Prostate gland (tissue), 2 donors: Measurements from ENCODE around the gene TOGARAM2. TPM values are rescaled to one million over a fixed set of nuclear protein-coding genes. Genes with fewer than 3 reads are reported as not detected.

Experiments used
- DNase-seq: peaks from one replicate; pipeline ENCODE4 v3.0.0-alpha.2; 2019; ENCODE audit warnings: low spot score
- H3K27ac ChIP-seq, 2 donors: fragments of 200-600 bp; sonication (generic); 2 replicates each; pipeline ENCODE4 v1.5.1; 2017 to 2019
- H3K27me3 ChIP-seq: fragments of 200-600 bp; sonication (generic); replicated peaks from 2 replicates; pipeline ENCODE4 v1.5.1; 2019; ENCODE audit not compliant: insufficient read depth
- H3K36me3 ChIP-seq, 2 donors: fragments of 200-600 bp; sonication (generic); 1 replicate in 1 of 2; 2 replicates in 1 of 2; pipeline versions ENCODE4 v1.5.1 to v1.8.1; 2017 to 2019
- H3K4me1 ChIP-seq: fragments of 200-600 bp; sonication (generic); replicated peaks from 2 replicates; pipeline ENCODE4 v1.5.1; 2019
- H3K4me3 ChIP-seq, 2 donors: fragments of 200-600 bp; sonication (generic); 2 replicates each; pipeline ENCODE4 v1.5.1; 2017 to 2019
- H3K9me3 ChIP-seq: fragments of 200-600 bp; sonication (generic); 2 replicates; pipeline ENCODE4 v1.5.1; 2017
- POLR2A ChIP-seq: fragments of 450-650 bp; IDR thresholded peaks from one replicate; pipeline ENCODE4 v1.6.1; 2016; ENCODE audit warnings: antibody characterized with exemption, mild to moderate bottlenecking
- POLR2AphosphoS5 ChIP-seq: sonication (generic); formaldehyde crosslinking; IDR thresholded peaks from one replicate; pipeline ENCODE4 v1.6.1; 2017; ENCODE audit warnings: antibody characterized with exemption
- WGBS: methylation state at CpG from one replicate; pipeline ENCODE4 v1.1.5; 2018; 5-methylcytosine and 5-hydroxymethylcytosine counted together
- intact Hi-C: fragments of 100-400 bp; cut with DNase I; formaldehyde crosslinking; loops from one replicate; pipeline ENCODE4 v1.14.2; 2022
- total RNA-seq, 2 donors: library from RNA; depleted of rRNA; stranded (reverse); fragments of >200 nt; gene quantifications; one replicate each; pipeline ENCODE4 v1.1.0, GENCODE V29; 2016
- TF ChIP-seq, protein P1 (sequence below), 4 experiments: fragments of 200-600 bp in 2 of 4; fragments of 450-650 bp in 2 of 4; sonication (generic) in 2 of 4; IDR thresholded peaks; 1 replicate in 3 of 4; 2 replicates in 1 of 4; pipeline ENCODE4 v1.5.1; 2016 to 2019; ENCODE audit warnings: antibody characterized with exemption in 4 of 4, mild to moderate bottlenecking in 2 of 4, moderate library complexity in 2 of 4

Gene TOGARAM2
- total RNA-seq, 2 donors from 2014 or later: 0.36 to 0.62 TPM

DNA sequence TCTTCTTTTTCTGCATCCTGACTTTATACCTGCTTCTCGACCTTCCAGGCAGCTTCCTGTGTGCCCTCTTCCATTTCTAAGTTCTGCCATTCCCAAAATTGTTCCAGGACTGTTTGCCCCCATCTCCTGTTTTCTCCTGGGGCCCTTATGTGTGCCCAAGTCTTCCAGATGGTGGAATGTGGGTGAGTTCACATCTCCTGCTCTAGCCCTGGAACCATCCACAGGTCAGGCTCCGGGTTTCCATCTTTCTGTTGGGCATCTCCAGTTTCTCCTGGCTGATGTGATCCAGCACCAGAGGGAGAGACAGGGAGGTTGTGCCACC, 25.8 kb downstream of the TOGARAM2 start:
- no peak for DNase-seq
- H3K36me3 ChIP-seq: no peaks in the 10 kb centered on the region
- no peaks in the 10 kb centered on the region for H3K27me3 ChIP-seq
- no peaks in the 10 kb centered on the region for H3K9me3 ChIP-seq
- 88% methylated on average over 2 of the region's 2 CpGs for WGBS
- intact Hi-C loops: no loop called here
- H3K27ac ChIP-seq: no peak overlapping the region
- no peaks in the 10 kb centered on the region for H3K4me1 ChIP-seq
- no peak overlapping the region for H3K4me3 ChIP-seq
- no peak for TF ChIP-seq POLR2AphosphoS5

DNA sequence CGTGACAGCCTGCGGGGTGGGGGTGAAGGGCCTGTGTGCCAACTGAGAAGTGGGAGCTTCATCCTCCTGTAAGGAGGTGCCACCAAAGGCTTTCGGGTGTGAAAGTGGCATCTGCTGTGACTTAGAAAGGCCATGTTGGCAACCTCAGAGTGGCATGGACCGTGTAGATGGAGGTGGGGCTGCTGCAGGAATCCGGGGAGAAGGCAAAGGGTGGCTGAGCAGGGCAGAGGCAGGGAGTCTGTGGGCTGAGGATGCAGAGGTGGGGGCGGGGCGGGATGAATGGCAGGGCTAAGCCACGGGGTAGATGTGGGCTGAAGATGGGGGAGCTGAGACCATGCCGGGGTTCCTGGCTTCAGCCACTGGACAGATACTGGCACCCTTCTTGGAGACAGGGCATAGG, 28.2 kb downstream of the TOGARAM2 start:
- intact Hi-C loops: no loop called here
- no peak overlapping the region for H3K27ac ChIP-seq
- no peak overlapping the region for H3K4me3 ChIP-seq
- TF ChIP-seq POLR2AphosphoS5 (no peak), POLR2A (no peak)
- TF ChIP-seq, protein P1, sequence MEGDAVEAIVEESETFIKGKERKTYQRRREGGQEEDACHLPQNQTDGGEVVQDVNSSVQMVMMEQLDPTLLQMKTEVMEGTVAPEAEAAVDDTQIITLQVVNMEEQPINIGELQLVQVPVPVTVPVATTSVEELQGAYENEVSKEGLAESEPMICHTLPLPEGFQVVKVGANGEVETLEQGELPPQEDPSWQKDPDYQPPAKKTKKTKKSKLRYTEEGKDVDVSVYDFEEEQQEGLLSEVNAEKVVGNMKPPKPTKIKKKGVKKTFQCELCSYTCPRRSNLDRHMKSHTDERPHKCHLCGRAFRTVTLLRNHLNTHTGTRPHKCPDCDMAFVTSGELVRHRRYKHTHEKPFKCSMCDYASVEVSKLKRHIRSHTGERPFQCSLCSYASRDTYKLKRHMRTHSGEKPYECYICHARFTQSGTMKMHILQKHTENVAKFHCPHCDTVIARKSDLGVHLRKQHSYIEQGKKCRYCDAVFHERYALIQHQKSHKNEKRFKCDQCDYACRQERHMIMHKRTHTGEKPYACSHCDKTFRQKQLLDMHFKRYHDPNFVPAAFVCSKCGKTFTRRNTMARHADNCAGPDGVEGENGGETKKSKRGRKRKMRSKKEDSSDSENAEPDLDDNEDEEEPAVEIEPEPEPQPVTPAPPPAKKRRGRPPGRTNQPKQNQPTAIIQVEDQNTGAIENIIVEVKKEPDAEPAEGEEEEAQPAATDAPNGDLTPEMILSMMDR (IDR thresholded peaks at IDR 0.05): no peak
- no peaks in the 10 kb centered on the region for H3K4me1 ChIP-seq
- no peaks in the 10 kb centered on the region for H3K9me3 ChIP-seq
- DNase-seq: no peak
- 88% methylated on average over 9 of the region's 9 CpGs for WGBS
- H3K27me3 ChIP-seq: no peaks in the 10 kb centered on the region
- no peaks in the 10 kb centered on the region for H3K36me3 ChIP-seq

DNA sequence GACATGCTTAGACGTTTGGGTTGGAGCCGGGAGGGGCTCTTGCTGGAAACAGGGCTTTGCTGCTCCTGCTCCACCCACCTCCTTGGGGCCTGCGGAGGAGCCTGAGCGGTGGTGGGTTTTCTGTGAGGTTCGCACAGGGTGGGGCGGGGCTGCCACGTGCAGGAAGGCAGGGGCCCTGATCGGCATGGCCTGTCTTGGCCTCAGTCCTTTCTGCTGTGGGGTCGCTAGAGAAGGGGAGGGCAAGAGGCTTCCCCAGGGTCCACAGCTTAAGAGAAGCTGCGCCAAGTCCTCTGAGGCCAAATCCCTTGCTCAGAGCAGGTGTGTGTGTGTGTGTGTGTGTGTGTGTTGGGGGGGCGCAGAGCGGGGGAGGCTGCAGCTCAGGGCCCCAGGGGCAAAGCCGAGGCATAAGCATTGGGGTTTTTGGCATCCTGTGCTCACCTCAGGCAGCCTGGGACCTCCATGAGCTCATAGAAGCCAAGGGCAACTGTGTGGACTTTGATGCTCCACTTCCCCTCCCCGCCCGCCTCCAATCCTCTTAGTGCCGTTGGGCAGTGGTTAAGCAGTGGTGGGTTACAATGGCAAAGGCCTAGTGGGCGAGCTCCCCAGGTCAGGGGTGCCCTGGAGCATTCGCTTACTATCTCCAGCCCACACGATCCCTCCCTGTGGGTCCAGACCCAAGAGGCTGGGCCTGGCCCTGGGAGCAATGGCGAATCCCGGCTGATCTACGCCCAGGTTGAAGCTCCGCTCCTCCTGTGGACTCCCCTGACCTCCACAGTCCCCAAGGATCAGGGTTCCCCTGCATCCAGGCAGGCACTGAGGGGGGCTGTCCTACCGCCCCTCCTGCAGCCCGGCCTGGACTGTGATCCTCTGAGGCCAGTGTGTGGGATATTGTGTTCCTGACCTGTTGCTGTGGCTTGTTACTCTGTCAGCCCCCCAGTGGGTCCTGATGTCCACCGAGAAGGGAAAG, 28.9 kb downstream of the TOGARAM2 start:
- no peak for TF ChIP-seq POLR2A
- no peak for TF ChIP-seq POLR2AphosphoS5
- TF ChIP-seq, protein P1 (IDR thresholded peaks at IDR 0.05): no peak
- DNase-seq: no peak
- H3K36me3 ChIP-seq: no peaks in the 10 kb centered on the region
- 84% methylated on average over 26 of the region's 26 CpGs for WGBS
- H3K27ac ChIP-seq: no peak overlapping the region
- H3K27me3 ChIP-seq: no peaks in the 10 kb centered on the region
- H3K4me1 ChIP-seq: no peaks in the 10 kb centered on the region
- intact Hi-C loops: loop anchor here (5.0 to 10.0 kb wide), 3 partner anchors 52 to 105 kb away; partner anchors contain the start of gene CLIP4
- no peaks in the 10 kb centered on the region for H3K9me3 ChIP-seq
- H3K4me3 ChIP-seq: no peak overlapping the region

DNA sequence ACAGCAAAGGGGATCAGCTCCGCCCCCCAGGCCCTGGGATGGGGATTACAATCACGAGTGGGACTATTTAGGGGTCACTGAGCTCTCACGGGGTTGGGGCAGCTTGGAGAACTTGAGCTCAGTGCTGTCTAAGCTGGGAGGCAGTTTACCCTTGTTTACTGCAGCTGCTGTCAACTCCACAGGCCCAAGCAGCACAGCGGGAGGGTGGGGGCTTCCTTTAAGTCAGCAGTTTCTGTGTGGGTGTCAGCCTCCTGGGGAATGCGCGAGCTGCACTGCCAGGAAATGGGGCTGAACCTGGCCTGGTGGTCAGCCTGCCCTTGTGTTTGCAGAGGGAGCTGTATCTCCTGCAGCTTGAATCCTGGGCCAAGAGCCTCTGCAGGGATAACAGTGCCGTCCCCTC, 29.8 kb downstream of the TOGARAM2 start:
- intact Hi-C loops: loop anchor here (5.0 to 10.0 kb wide), 3 partner anchors 51 to 104 kb away; partner anchors contain the start of gene CLIP4
- no peaks in the 10 kb centered on the region for H3K27me3 ChIP-seq
- peak overlapping the region in 1 of 2 donors; percentile 49 for H3K27ac ChIP-seq
- H3K4me3 ChIP-seq: no peak overlapping the region
- H3K36me3 ChIP-seq: no peaks in the 10 kb centered on the region
- no peak for TF ChIP-seq POLR2AphosphoS5
- TF ChIP-seq POLR2A: no peak
- H3K4me1 ChIP-seq: no peaks in the 10 kb centered on the region
- WGBS: 48% methylated on average over 7 of the region's 7 CpGs
- no peak for DNase-seq
- no peaks in the 10 kb centered on the region for H3K9me3 ChIP-seq

DNA sequence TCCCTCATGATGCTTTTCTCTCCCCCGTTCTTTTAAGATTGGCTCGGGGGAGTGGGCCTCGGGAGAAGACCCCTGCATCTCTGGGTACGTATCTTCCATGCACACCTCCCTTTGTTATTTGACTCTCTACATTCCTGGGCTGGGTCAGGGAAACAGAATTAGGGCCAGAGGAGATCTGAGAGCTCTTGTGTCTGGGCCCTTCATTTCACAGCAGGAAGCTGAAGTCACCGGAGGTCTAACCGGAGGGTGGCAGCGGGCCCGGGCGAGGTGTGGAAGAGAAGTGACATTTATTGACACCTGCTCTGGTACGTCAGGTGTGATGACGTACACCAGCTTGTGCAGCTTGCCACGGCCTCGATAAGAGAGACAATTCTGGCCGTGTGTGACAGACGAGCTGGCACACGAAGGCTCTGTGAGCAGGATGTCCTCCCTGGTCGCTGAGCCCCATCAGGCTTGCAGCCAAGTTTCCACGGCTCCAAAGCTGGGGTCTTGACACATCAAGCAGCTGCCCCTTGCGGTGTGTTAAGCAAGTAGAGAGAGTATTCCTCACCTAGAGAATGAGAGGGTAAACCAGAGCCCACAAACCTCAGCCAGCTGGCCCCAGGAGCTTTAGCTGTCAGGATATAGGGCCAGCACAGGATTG, 30.4 kb downstream of the TOGARAM2 start:
- DNase-seq: no peak
- Histone ChIP-seq H3K36me3 (no peaks in the 10 kb centered on the region), H3K27ac (peak overlapping the region in 1 of 2 donors; percentile 49), H3K4me1 (no peaks in the 10 kb centered on the region), H3K9me3 (no peaks in the 10 kb centered on the region), H3K27me3 (no peaks in the 10 kb centered on the region), H3K4me3 (no peak overlapping the region)
- 11% methylated on average over 19 of the region's 19 CpGs for WGBS
- intact Hi-C loops: loop anchor here (5.0 to 10.0 kb wide), 3 partner anchors 51 to 103 kb away; partner anchors contain the start of gene CLIP4
- TF ChIP-seq, protein P1 (IDR thresholded peaks at IDR 0.05): no peak
- no peak for TF ChIP-seq POLR2AphosphoS5
- TF ChIP-seq POLR2A: no peak
